Activated T-helper 1 cell treated with Interleukin-2 at 50 U/mL for 16 hours (primary cell): ENCODE data around the gene FOLR2.

Source experiments
- DNase-seq: peaks from one replicate; pipeline ENCODE4 v3.0.0-alpha.2; 2020; ENCODE audit warnings: low read depth

The FOLR2 gene

GRCh38 chr11:72267956-72268617 lies 51.5 kb downstream of the FOLR2 start:
- DNase-seq, result no peak
